ENCODE measurements around the gene KCNIP1.

GRCh38 chr5:170704417-170705192, 200.8 kb downstream of the KCNIP1 start:
- TF ChIP-seq CTCF (conservative IDR thresholded peaks at IDR 0.05; ENCODE audit: low read depth, low read length) = no peak
- TF ChIP-seq EZH2 (IDR thresholded peaks at IDR 0.05; ENCODE audit: low read length, unreplicated experiment) = no peak

All from PC-3 (cell line).